Type B pancreatic cell (in vitro differentiated cells): Measurements from ENCODE around the gene GPR85. TPM values are rescaled to one million over a fixed set of nuclear protein-coding genes. Genes with fewer than 3 reads are reported as not detected.

Experiments
- DNase-seq: peaks from one replicate; pipeline ENCODE4 v3.0.0; 2021; ENCODE audit warnings: mixed read lengths; ENCODE audit not compliant: unreplicated experiment; ENCODE audit errors: extremely low spot score
- H3K27ac Mint-ChIP-seq: 2 replicates; pipeline ENCODE4 v1.8.0; 2021; ENCODE audit warnings: mild to moderate bottlenecking, mixed read lengths
- H3K27me3 Mint-ChIP-seq: 2 replicates; pipeline ENCODE4 v1.8.0; 2021; ENCODE audit warnings: mixed read lengths
- H3K36me3 Mint-ChIP-seq: 2 replicates; pipeline ENCODE4 v1.8.0; 2021; ENCODE audit warnings: mixed read lengths
- H3K4me1 Mint-ChIP-seq: one replicate; pipeline ENCODE4 v1.8.0; 2021; ENCODE audit warnings: mixed read lengths; ENCODE audit not compliant: unreplicated experiment
- H3K4me3 Mint-ChIP-seq: 2 replicates; pipeline ENCODE4 v1.8.0; 2021; ENCODE audit warnings: mild to moderate bottlenecking, mixed read lengths
- H3K9me3 Mint-ChIP-seq: 2 replicates; pipeline ENCODE4 v1.8.0; 2021; ENCODE audit warnings: mixed read lengths
- total RNA-seq: library from RNA; stranded (reverse); gene quantifications from 2 replicates; pipeline ENCODE4 v1.2.1, GENCODE V29; 2021; ENCODE audit warnings: low replicate concordance
- TF ChIP-seq, protein P1 (sequence below): fragments of 200-600 bp; sonication (generic); conservative IDR thresholded peaks from 2 replicates; pipeline ENCODE4 v1.5.0; 2021; ENCODE audit warnings: antibody characterized with exemption, mild to moderate bottlenecking

The GPR85 gene
- total RNA-seq, 1 donor from 2014 or later: 5.0 TPM

DNA sequence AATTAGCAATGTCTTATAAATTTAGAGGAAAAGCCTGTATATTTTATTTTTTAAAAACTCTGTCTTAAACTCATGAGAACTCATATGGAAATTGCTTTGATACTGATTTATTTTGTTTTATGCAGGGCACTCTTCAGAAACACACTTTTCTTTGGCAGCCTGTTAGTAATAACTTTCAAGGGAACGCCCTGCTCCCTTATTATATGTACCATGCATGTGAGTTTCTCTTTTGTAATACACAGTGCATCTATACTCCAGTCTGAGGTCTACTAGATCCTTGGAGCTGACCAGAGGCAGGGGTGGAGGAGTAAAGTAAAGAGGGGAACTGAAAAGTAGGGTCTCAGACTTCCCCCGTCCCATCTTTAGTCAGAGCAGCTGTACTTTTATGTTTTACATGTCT is 40.2 kb downstream of the GPR85 start:
- Mint-ChIP-seq H3K4me1 (no peaks in the 10 kb centered on the region), H3K27ac (no peak overlapping the region), H3K27me3 (no peaks in the 10 kb centered on the region), H3K36me3 (no peaks in the 10 kb centered on the region), H3K4me3 (no peak overlapping the region), H3K9me3 (no peaks in the 10 kb centered on the region)
- DNase-seq: no peak
- TF ChIP-seq, protein P1, sequence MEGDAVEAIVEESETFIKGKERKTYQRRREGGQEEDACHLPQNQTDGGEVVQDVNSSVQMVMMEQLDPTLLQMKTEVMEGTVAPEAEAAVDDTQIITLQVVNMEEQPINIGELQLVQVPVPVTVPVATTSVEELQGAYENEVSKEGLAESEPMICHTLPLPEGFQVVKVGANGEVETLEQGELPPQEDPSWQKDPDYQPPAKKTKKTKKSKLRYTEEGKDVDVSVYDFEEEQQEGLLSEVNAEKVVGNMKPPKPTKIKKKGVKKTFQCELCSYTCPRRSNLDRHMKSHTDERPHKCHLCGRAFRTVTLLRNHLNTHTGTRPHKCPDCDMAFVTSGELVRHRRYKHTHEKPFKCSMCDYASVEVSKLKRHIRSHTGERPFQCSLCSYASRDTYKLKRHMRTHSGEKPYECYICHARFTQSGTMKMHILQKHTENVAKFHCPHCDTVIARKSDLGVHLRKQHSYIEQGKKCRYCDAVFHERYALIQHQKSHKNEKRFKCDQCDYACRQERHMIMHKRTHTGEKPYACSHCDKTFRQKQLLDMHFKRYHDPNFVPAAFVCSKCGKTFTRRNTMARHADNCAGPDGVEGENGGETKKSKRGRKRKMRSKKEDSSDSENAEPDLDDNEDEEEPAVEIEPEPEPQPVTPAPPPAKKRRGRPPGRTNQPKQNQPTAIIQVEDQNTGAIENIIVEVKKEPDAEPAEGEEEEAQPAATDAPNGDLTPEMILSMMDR: no peak

DNA sequence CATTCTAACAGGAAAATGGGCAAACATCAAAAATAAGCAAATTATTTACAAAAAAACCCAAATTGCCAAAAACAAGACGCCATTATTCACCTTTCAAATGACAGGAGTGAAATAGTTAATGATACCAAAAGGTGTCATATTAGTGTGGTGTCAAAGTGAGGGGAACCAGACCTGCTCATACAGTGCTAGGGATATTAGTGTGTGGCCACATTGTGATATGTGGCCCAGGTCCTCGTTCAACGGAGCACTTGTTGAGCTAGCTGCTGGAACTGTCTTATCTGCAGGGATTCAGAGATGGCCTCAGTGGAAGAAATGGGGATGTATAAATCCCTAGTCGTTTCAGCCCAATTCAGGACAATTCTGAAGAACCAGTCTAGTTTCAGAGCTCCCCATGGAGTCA is 41.2 kb downstream of the GPR85 start:
- Mint-ChIP-seq H3K4me3 (no peak overlapping the region), H3K9me3 (no peaks in the 10 kb centered on the region), H3K4me1 (no peaks in the 10 kb centered on the region), H3K36me3 (no peaks in the 10 kb centered on the region), H3K27ac (no peak overlapping the region), H3K27me3 (no peaks in the 10 kb centered on the region)
- DNase-seq: no peak
- TF ChIP-seq, protein P1: no peak

DNA sequence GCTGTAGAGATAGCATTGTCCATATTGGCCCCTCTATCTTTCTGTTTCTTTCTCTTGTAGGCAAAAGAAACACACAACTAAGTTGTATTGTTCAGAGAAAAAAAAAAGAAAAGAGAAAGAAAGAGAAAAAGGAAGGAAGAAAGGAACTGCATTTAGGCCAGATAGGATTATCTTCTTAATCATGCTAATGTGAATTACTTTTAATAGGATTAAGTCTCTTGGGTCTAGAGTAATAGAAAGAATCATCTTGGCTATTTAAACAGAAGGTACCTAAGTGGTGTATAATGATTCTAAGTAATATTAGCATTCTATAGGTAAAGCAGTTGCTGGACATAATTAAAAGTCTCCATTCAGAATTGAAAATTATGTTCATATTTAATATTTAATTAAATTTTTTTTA is 42.2 kb downstream of the GPR85 start:
- H3K36me3 Mint-ChIP-seq: no peaks in the 10 kb centered on the region
- H3K4me3 Mint-ChIP-seq: no peak overlapping the region
- no peaks in the 10 kb centered on the region for H3K27me3 Mint-ChIP-seq
- DNase-seq: no peak
- no peak overlapping the region for H3K27ac Mint-ChIP-seq
- no peaks in the 10 kb centered on the region for H3K4me1 Mint-ChIP-seq
- TF ChIP-seq, protein P1: no peak
- no peaks in the 10 kb centered on the region for H3K9me3 Mint-ChIP-seq

DNA sequence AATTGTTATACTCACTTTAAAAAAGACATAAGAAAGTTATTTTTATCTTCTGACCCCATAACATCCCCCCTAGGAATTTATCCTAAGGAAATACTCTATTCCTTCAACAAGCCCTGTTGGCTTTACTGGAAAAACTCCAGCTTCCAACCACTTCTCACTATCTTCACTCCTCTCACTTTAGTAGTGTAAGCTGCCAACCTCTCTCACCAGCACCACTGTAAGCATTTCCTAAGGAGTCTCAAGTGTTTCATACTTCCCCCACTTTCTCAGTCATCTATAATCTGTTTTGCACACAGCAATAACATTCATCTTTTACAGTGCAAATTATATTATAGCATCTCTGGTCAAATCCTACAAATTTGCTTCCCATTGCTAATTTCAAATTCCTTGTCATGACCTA is 45.8 kb downstream of the GPR85 start:
- no peaks in the 10 kb centered on the region for H3K36me3 Mint-ChIP-seq
- no peaks in the 10 kb centered on the region for H3K27me3 Mint-ChIP-seq
- no peak for DNase-seq
- TF ChIP-seq, protein P1: no peak
- H3K4me1 Mint-ChIP-seq: no peaks in the 10 kb centered on the region
- no peak overlapping the region for H3K4me3 Mint-ChIP-seq
- H3K27ac Mint-ChIP-seq: no peak overlapping the region
- no peaks in the 10 kb centered on the region for H3K9me3 Mint-ChIP-seq

DNA sequence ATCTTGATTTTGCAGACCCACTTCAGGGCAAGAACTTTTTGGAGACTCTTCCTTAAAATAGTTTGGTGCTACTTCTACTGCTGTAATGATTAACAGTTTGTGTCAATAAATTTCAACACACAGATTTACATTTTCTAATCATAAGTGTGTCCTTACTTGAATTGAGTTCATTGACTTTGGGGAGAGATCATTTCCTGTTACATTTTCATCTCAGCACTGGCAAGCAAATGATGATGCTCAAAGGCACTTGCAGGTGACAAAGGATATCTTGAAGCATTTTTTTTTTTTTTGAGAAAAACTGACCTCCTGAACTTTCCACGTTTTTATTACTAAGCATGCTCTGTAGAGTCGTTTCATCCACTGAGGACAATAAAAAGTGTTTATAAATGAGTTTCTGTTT is 52.7 kb downstream of the GPR85 start:
- Mint-ChIP-seq H3K9me3 (no peaks in the 10 kb centered on the region), H3K27me3 (no peaks in the 10 kb centered on the region), H3K4me3 (no peak overlapping the region), H3K27ac (no peak overlapping the region), H3K36me3 (no peaks in the 10 kb centered on the region), H3K4me1 (no peaks in the 10 kb centered on the region)
- TF ChIP-seq, protein P1: no peak
- no peak for DNase-seq

Other genes with a start within 250 kb of the GPR85 start
- gene SMIM30, start 31.7 kb upstream of the GPR85 start, total RNA-seq: 43.6 and 48.1 TPM in 2 replicates